GM12878 (cell line): ENCODE data around the gene GLIPR1L1.

Source experiments
- CREM ChIP-seq: IDR thresholded peaks from 2 replicates; pipeline ENCODE4 v1.6.1; 2014; ENCODE audit warnings: antibody characterized with exemption, low read depth
- CTCF ChIP-seq, 3 experiments: IDR thresholded peaks in 2 of 3; conservative IDR thresholded peaks in 1 of 3; 2 replicates each; pipeline ENCODE4 v1.5.1; 2011; ENCODE audit warnings: low read depth in 3 of 3, low read length in 3 of 3, mild to moderate bottlenecking in 3 of 3, control low read depth in 2 of 3, moderate library complexity in 2 of 3, inconsistent platforms in 1 of 3, mixed read lengths in 1 of 3; ENCODE audit not compliant: control insufficient read depth in 2 of 3, insufficient read depth in 1 of 3; ENCODE audit errors: extremely low read depth in 1 of 3
- EZH2 ChIP-seq: IDR thresholded peaks from 2 replicates; pipeline ENCODE4 v1.6.1; 2012; ENCODE audit warnings: low read depth, mild to moderate bottlenecking, control low read depth, inconsistent platforms, low read length, borderline replicate concordance; ENCODE audit not compliant: control insufficient read depth
- HDAC2 ChIP-seq: fragments of 200-600 bp; sonication (generic); IDR thresholded peaks from 2 replicates; pipeline ENCODE4 v1.6.1; 2017
- POLR2A ChIP-seq: IDR thresholded peaks from 2 replicates; pipeline ENCODE4 v1.6.1; 2011; ENCODE audit warnings: low read depth, mild to moderate bottlenecking, low read length
- RFX5 ChIP-seq: IDR thresholded peaks from 2 replicates; pipeline ENCODE4 v1.6.1; 2011; ENCODE audit warnings: low read depth, low read length, improper control_type of control experiment
- SRF ChIP-seq, 2 experiments: IDR thresholded peaks; 2 replicates each; pipeline ENCODE4 v1.6.1; 2011; ENCODE audit warnings: low read depth in 2 of 2, low read length in 2 of 2, mild to moderate bottlenecking in 1 of 2, moderate library complexity in 1 of 2
- TCF7 ChIP-seq: IDR thresholded peaks from 2 replicates; pipeline ENCODE4 v1.6.1; 2014; ENCODE audit warnings: antibody characterized with exemption, borderline replicate concordance
- ZNF24 ChIP-seq: fragments of 450-650 bp; IDR thresholded peaks from 2 replicates; pipeline ENCODE4 v1.6.1; 2017; ENCODE audit warnings: antibody characterized with exemption, mild to moderate bottlenecking

- TF ChIP-seq SRF (IDR thresholded peaks at IDR 0.05; ENCODE audit: low read depth in 2 of 2, low read length in 2 of 2) (no peak), EZH2 (no peak), CTCF (IDR thresholded peaks at IDR 0.05 in 2 of 3, conservative IDR thresholded peaks at IDR 0.05 in 1 of 3; ENCODE audit: control insufficient read depth in 2 of 3, extremely low read depth in 1 of 3, insufficient read depth in 1 of 3, low read depth in 3 of 3, low read length in 3 of 3) (no peak), TCF7 (no peak), ZNF24 (no peak), CREM (no peak), POLR2A (no peak), RFX5 (no peak), HDAC2 (no peak)
Measured at GRCh38 chr12:75294336-75294735, 40.1 kb upstream of the GLIPR1L1 start.
